AG08395 (cell line): ENCODE measurements around the gene CELSR1.
"Not testable (repeated sequence)": the region's sequence is repeated elsewhere in the genome, so short reads cannot be mapped to it uniquely, and the experiment has no call there.

Source experiments
- DNase-seq: peaks from one replicate; pipeline ENCODE4 v3.0.0; 2012; ENCODE audit warnings: mixed read lengths, low spot score

The CELSR1 gene

DNA sequence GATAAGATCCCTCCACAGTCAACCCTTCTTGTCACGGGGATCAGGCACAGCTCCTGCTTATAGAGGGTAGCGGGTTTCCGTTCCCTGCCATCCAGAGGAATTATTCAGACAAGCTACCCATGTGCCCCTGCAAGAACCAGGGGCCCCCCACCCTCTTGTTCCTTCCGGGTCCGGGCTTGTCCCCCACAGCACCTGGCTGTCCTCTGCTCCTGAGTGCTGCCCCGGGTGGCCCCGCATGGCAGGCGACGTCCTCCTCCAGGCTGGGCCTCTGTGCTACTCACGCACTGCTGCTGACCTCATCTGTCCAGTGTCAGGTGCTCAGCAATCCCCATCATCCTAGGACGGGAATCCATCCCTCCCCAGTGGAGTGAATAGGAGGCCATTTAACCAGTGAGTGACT is 24.7 kb downstream of the CELSR1 start:
- no peak for DNase-seq

DNA sequence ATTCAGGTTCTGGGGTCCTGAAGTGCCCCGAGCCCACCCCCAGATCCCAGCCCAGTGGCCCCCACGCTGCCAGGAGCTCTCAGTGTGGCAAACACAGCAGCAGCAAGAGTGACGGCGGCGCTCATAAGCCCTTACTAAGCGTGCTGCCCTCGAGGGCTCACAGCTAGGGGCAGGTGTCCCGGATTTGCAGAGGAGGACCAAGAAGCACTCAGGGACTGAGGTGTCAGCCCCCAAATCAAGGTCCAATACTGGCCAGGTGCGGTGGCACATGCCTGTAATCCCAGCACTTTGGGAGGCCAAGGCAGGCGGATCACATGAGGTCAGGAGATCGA is 25.4 kb downstream of the CELSR1 start:
- no peak for DNase-seq

DNA sequence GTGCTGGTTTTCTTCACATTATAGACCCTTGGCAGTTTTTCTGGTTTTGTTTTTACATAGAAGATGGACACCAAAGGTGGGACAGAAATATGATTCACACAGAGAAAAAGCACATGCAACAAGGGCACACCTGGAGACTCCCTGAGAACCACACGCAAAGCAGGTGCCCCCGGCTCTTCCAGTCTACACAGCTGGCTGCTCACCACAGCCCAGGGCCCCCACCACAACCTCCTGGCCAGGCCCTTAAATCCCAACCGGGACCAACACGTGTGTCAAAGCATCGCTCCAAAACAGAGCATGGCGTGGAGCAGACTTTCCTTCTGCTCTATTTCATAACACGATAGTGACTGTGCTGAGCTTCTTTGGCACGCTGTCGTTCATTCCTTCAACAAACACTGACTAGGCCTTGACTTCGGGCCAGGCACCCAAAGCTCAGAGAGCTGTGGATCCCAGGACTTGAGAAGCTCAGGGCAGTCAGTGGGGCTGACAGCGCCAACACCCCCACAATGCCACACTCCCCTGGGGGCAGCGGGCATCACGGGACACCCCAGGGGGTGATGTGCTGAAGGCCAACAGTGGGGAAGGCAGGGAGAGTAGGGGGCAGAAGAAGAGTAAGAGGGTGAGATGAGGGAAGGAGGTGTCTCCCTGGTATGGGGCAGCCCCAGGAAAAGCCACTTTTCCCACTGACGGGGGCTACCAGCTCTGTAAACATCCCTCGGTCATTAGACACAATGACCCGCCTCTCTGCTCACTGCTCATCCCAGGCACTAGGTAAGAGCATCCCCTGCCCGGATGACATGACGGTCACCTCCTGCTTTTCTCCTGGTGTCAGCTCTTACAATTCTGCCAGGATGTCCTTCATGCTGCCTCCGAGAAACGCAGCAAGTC is 26.0 kb downstream of the CELSR1 start:
- no peak for DNase-seq

DNA sequence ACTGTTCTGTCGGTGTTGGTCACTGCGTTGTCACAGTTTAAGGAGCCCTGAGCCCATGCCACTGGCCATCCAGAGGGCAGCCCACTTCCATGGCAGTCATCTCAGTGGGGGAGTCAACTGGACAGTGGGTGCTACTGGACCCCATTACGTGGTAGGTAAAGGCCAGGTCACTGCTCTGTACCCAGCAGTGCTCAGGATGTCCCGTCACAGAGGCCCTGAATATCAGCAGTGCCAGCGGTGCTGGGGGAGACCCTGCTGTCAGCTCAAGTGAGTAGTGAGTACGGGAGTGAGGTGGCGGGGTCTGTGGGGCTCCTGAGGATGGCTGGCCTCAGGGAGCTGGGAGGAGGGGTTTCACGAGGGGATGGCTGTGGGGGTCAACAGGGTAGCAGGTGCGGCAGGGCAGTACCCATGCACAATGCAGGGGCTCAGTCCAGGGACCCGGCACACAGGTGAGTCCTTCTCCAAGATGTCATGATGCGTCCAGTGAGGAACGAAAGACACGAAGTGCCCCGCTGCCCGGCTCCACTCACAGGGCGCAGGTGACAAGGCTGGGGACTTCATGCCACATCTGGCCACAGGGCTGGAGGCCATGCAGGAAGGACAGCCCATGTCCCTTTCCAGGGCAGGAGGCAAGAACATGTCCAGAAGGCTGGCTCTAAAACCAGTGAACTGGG is 27.9 kb downstream of the CELSR1 start:
- no peak for DNase-seq

DNA sequence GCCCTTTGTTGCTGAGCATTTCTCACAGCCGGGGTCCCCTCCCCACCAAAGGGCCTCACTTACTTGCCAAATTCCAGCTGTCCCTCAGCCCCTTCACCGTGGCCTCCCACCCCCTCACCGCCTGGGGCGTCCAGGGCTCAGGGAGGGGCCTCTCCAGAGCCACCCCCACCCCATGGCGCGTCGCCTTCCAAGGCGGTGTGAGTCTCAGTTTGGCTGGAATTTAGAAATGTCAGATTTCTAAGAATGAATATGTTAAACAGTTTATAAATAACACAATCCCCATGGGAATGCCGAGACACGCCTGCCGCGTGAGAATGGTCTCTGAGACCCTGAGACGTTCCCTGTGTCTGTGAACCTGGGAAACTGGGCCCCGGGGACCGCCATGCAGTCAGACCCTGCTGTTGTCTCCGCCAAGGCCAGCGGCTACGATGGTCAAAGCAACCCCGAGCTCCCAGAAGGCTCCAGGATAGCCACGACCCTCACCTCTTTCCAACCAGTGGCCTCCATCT is 28.9 kb downstream of the CELSR1 start:
- no peak for DNase-seq

DNA sequence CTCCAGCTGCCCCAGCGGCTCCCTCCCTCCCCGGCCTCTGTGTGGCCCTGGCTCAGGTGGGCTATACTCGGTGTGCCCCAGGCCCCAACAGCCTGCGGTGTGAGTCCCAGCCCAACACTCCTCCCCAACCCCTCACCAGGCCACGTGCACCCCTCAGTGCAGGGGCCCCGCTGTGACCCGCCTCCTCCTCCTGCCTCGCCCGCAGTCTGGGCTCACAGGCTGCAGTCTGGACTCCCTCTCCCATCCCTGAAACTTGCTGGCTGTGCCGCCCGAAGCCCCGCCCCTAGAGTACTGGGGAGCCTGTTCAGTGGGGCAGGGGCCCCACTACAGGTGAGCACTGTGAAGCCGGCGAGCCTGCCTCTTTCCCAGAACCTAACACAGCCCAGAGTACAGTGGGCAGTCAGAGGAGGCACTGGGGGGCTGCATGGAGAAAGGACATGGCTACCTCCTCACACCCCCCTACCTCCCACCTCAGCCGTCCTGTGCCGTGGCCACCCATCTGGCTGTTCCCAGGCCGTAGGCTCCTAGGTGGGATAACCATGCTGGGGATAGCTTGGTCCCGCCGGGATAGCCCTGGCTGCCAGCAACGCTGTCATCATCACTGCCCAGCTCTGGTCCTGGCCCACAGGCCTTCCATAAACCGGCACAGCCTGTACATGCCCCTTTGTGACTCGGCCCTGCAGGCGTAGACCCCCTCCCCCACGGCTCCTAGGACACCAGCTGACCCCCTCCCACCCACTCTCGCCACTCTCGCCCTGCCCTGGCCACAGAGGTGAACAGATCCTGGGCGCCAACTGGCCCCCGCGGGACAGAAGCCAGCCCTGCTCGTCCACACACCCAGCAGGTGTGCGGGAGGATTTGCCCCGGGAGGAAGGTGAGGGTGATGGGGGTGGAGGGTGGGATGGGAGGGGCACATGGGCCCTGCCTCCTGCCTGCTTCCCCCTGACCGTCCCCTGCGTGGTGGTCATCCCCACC is 29.7 kb downstream of the CELSR1 start:
- no peak for DNase-seq

DNA sequence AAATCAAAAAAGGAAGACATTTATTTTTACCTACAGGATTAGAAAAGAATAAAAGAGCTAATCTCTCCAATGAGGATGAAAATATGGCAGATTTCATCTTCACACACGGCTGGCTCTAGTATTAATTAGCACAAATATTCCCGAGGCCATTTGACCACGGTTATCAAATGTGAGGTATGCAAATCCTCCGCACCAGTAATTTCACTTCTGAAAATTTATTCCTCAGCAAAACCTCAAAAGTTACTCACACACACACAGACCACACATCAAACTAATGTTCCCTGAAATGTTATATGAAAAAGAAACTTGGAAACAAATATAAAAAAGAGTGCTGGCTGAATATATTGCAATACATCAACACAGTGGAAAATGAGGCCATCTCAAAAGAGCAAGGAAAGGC is 32.8 kb downstream of the CELSR1 start:
- no peak for DNase-seq

DNA sequence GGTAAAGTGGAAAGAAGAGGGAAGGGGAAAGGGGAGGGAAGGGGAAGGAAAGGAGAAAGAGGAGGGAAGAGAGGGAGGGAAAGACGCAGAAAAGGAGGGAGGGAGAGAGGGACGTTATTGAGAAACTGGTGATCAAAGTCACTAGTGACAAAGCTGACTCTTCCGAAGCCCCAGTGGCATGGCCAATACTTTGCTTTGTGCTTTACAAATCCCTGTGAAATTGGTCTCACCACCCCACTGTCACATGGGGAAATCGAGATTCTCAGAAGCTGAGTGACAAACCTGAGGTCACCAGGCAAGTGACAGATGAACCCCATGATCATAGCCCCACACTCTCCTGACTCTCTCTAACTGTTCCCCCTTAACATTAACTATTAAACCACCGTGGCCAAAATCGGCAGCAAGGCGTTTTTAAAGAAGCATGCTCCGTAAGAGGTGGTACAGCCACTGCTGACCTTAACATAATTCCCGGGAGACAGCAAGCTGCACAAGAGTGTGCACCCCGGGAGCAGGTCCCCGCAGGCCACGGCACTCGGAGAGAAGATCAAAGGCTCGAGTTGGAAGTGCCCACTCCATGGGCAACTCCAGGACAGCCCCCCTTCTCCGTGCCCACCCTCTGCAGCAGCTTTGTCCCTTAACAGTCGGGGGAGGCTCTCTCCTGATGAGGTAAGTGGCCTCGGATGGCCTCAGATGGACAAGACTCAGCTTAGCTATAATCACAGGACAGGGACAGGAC is 34.8 kb downstream of the CELSR1 start:
- no peak for DNase-seq

DNA sequence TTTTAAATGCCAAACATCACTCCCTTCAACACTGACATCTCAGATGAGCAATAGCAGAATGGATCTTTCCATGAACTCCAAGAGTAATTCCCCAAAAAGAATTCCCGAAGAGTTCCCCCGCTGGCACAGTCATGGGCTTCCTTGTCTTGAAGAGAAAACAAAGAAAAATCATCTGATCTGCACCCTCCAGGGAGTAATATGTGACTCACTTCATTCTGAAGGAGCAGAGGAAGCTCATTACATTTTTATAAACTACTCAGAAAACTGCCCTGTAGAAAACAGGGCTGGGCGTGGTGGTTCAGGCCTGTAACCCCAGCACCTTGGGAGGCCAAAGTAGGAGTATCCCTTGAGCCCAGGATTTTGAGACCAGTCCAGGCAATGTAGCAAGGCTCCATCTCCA is 35.7 kb downstream of the CELSR1 start:
- DNase-seq = peak; percentile 77

DNA sequence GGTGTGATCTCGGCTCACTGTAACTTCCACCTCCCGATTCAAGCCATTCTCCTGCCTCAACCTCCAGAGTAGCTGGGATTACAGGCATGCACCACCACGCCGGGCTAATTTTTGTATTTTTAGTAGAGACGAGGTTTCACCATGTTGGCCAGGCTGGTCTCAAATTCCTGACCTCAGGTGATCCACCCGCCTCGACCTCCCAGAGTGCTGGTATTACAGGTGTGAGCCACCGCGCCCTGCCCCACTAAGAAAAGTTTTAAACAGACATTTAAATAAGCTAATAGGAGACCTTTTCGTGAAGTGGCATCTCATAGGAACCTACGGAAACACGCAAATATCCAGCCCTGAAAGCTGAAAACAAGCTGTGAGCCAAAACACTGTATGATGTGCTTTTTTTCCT is 36.2 kb downstream of the CELSR1 start:
- DNase-seq = not testable (repeated sequence)

DNA sequence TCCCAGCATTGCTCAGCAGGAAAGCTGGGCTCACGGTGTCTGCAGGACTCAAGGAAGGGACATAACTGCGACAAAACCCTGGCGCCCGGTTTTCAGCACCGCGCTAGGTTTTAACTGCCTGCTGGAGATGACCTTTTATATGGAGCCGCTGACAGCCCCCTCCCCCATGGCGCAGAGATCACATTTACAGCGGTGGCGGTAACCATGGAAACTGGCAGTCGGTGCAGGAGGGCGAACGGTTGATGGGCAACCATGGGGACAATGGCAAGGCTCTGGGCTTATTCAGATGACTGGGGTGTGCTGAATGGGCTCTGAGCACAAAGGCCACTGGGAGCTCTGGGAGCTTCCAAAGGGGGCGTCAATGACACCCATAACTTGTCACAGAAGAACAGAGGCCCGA is 37.2 kb downstream of the CELSR1 start:
- no peak for DNase-seq

DNA sequence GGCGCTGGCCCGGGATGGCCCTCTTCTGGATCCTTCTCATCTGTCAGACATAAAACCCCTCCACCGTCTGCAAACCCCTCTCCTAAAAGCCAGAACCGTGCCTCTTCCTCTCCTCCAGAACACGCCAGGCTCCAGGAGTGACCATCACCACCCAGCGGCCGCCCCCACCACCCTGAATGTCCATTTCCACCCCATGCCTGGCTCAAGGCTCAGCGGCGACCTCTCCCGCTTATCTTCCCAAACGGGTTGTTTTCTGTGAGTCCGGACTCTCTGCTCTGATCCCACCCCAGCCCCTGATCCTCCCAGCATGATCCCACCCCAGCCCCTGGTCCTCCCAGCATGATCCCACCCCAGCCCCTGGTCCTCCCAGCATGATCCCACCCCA is 37.6 kb downstream of the CELSR1 start:
- DNase-seq = no peak

DNA sequence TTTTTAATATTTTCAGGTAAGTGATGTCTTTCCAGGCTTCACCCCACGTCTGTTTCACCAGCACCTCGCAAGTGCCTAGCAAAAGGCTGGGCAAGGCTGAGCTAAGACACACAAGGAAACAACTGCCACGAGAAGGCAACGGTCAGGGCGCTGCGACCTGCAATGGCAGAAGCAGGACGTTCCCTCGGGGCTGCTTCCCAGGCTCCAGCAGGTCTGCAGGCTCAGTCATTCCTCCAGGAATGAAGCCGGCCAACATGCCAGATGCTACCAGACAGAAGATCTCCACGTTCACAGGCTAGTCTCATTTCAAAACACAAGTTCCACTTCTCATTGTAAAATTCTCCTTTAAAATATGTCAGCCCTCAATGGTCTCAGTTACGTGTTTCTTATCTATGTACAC is 45.5 kb downstream of the CELSR1 start:
- DNase-seq = peak; percentile 58

DNA sequence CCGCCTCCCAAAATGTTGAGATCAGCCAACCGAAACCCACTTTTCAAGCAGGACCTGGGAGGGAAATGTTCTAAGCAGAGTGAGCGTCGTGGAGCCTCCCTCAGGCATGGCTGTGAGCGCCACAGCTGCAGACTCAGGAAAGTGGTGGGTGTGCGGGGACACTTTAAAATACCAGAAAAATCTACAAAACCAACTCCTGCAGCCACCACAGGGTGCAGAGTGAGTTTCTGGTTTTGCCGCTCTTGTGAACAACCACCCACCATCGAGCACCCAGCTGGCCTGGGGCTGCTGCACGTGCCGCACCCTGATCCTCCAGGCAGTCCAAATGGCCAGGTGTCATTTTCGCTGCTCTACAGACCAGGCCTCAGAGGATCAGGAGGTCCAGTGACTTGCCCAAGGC is 46.9 kb downstream of the CELSR1 start:
- no peak for DNase-seq

DNA sequence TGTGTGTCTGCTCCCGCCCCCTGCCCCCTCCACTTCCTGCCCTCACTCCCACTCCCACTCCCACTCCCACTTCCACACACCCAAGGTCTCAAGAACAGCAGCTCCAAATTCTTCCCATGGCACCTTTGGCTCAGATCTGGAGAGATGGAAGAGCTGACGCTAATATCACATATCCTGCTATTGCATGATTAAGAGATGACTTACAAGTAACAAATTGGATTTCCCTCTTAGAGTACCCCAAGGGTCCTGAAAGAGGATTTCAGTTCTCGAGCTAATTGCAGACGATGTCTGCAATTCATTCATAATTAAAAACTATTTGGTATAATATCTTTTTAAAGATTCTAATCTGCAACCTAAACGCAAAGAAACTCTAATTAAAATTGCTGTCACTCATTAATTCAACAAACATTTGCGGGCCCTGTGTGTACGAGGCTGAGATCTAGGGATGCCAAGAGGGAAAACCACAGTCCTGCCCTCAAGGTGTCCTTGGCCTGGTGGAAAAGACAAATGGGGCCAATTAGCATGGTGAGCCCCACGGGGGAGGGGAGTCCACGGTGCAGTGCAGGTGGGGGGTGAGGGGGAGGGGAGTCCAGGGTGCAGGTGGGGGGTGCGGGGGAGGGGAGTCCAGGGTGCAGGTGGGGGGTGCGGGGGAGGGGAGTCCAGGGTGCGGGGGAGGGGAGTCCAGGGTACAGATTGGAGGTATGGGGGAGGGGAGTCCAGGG is 50.3 kb downstream of the CELSR1 start:
- DNase-seq = no peak

DNA sequence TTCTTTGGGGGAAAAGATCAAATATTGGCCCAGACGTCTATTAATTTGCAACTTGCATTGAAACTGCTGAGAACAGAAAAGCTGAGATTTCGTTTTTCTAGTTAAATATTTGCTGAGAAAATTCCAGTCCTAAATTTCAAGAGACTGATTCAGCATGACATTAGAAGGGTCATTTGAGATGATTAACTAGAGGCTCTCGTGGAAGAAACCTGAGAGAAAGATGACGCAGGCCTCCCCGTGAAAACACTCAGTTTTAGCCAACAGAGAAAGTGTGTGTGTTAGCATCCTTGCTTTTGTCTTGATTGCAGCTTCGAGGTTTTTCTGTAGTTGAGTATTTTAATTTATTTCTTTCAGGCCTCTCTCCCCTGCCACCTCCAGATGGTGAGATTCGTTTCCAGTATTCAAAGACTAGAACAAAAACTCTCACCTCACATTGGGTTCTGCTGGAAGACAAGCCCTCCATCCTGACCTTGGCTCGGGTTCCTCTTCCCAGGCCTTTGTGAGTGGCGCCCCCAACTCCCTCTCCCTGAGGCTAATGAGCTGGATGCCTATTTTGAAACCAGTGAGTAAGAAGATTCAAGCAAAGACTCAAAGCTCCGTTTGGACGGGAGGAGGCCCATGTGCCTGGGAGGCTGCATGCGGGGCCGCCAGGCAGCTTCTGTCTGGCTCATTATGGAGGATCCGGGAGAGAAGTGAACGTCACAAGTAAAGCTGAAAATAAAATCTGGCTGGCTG is 52.4 kb downstream of the CELSR1 start:
- DNase-seq = no peak

DNA sequence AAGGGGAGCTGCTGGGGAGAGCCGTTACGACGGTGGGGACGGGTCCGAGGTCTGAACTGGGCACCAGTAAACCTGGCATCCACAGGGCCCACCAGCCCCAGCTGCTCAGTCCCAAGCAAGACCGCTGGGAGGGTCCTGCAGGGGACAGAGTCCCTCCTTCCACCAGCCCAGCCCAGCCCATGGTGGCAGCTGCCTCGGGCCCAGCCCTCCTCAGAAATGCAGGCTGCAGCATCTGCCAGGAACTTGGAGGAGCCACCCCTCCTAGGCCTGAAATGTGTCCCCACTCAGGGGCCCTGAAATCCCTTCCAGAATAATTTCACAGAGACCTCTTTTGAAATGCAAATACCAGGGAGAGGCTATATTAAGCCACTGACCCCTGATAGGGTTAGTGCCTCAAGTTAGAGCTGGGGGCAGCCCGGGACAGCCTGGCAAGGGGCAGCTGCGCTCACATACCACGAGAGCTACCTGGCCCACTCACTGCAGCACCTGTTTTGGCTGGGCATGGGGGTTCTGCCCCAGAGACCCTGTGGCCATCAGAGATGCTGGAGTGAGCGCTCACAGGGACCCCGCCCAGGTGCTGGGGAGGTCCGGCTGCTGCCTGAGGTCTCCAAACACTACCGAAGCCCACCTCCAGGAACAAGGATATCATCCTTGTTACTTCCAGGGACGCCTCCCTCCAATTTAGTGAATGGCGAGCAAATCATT is 53.1 kb downstream of the CELSR1 start:
- DNase-seq = no peak

DNA sequence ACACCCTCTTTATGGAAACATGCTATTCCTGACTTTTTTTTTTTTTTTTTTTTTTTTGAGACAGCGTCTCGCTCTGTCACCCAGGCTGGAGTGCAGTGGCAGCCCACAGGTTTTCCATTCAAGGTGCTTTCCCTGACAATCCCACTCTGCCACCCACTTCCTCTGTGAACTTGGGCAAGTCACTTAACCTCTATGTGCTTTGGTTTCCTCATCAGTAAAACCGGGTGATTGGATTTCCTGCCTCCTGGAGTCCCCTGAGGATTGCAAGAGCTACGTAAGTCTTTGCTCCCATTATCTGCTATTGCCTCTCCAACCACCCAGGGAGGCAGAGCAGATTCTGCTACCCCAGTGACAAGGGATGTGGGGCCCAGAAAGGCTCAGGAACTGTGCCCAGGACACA is 54.1 kb downstream of the CELSR1 start:
- no peak for DNase-seq

DNA sequence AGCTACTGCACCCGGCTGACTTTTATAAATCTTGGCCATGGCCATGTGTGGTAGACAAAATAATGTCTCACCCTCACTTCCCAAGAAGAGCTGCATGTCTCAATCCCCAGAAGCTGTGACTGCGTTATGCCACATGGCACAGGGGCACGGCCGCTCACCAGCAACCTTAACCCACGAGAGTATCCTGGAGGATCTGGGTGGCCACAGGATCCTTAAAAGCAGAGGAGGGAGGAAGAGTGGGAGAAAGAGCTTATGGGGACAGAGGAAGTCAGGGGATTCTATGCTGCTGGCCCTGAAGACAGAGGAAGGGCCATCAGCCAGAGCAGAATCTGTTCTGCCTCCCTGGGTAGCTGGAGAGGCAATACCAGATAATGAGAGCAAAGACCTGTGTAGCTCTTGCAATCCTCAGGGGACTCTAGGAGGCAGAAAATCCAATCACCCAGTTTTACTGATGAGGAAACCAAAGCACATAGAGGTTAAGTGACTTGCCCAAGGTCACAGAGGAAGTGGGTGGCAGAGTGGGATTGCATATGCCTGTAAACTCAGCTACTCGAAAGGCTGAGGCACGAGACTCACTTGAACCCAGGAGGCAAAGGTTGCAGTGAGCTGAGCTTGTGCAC is 55.3 kb downstream of the CELSR1 start:
- no peak for DNase-seq
